Neural cell (in vitro differentiated cells): Measurements from ENCODE around the gene FILIP1L.

ENCODE experiments used
- CTCF ChIP-seq: fragments of 450-650 bp; IDR thresholded peaks from 2 replicates; pipeline ENCODE4 v1.5.1; 2014; ENCODE audit warnings: antibody characterized with exemption, mild to moderate bottlenecking, moderate library complexity; ENCODE audit not compliant: poor library complexity, severe bottlenecking
- RAD21 ChIP-seq: fragments of 450-650 bp; conservative IDR thresholded peaks from 2 replicates; pipeline ENCODE4 v1.6.1; 2014; ENCODE audit warnings: antibody characterized with exemption, mild to moderate bottlenecking, moderate library complexity

GRCh38 chr3:100105501-100105900 lies 8.8 kb downstream of the FILIP1L start:
- TF ChIP-seq RAD21 (no peak), CTCF (no peak)
